ENCODE data around the gene MYO1F. TPM values are rescaled to one million over a fixed set of nuclear protein-coding genes. Genes with fewer than 3 reads are reported as not detected.

MYO1F gene
- total and polyA plus RNA-seq, 2 of the 13 experiments (the other 11 are each of a cell fraction or from before 2014, with no cell fraction given) = 0.09 to 0.13 TPM

- no peaks in the 10 kb centered on the region for H4K20me1 ChIP-seq (ENCODE audit: insufficient read depth, low read length)
- no peak for FAIRE-seq
- intact Hi-C loops (cut with micrococcal nuclease; ENCODE audit: unreplicated experiment) = no loop called here
- ChIA-PET CTCF (ENCODE audit: low intra/inter-chr PET ratio, low total read pairs) (no interaction called here), POLR2A (no interaction called here)
- TF ChIP-seq ZNF777 (CRISPR knock-in tag; IDR thresholded peaks at IDR 0.05) = no peak
- peak; percentile 57 for TF ChIP-seq JUND (CRISPR knock-in tag; IDR thresholded peaks at IDR 0.05)
- no peak for TF ChIP-seq DMAP1 (CRISPR knock-in tag; IDR thresholded peaks at IDR 0.05)
- no peak for TF ChIP-seq ZNF782 (CRISPR knock-in tag; IDR thresholded peaks at IDR 0.05; ENCODE audit: borderline replicate concordance)
- peak; percentile 89 for TF ChIP-seq FOSL2 (CRISPR knock-in tag; IDR thresholded peaks at IDR 0.05)
- no peak for TF ChIP-seq KDM6A (CRISPR knock-in tag; IDR thresholded peaks at IDR 0.05; ENCODE audit: low read depth)
- TF ChIP-seq KDM5B (CRISPR knock-in tag; IDR thresholded peaks at IDR 0.05; ENCODE audit: borderline replicate concordance) = no peak
- peak; percentile 87 for TF ChIP-seq ZFP91 (CRISPR knock-in tag; IDR thresholded peaks at IDR 0.05; ENCODE audit: borderline replicate concordance)
- TF ChIP-seq ZBTB44 (CRISPR knock-in tag; IDR thresholded peaks at IDR 0.05) = no peak
- TF ChIP-seq ZNF292 (CRISPR knock-in tag; IDR thresholded peaks at IDR 0.05; ENCODE audit: borderline replicate concordance, low read depth) = 0 out of 2 replicates have a peak, but pooled peaks have one; percentile 21
- TF ChIP-seq HDAC1 (CRISPR knock-in tag; IDR thresholded peaks at IDR 0.05) = 0 out of 2 replicates have a peak, but pooled peaks have one; percentile 27
- TF ChIP-seq ZNF362 (CRISPR knock-in tag; IDR thresholded peaks at IDR 0.05; ENCODE audit: borderline replicate concordance) = peak; percentile 91
- TF ChIP-seq ZNF616 (CRISPR knock-in tag; IDR thresholded peaks at IDR 0.05; ENCODE audit: low read depth) = no peak
- no peak for TF ChIP-seq KLF16 (CRISPR knock-in tag; IDR thresholded peaks at IDR 0.05)
- peak; percentile 87 for TF ChIP-seq ZMYM3 (CRISPR knock-in tag; IDR thresholded peaks at IDR 0.05)
- TF ChIP-seq ZMYM2 (CRISPR knock-in tag; IDR thresholded peaks at IDR 0.05) = peak; percentile 48; the same call in 1 of the 2 replicates
- TF ChIP-seq ZNF770 (CRISPR knock-in tag; IDR thresholded peaks at IDR 0.05) = 0 out of 2 replicates have a peak, but pooled peaks have one; percentile 57
- no peak for TF ChIP-seq ELF4 (CRISPR knock-in tag; IDR thresholded peaks at IDR 0.05; ENCODE audit: borderline replicate concordance)
- peak; percentile 20; the same call in 1 of the 3 replicates for ATAC-seq
- no peak overlapping the region for H3K4me2 ChIP-seq (ENCODE audit: low read depth, low read length)
- H3K4me3 ChIP-seq (replicated peaks in 1 of 3; ENCODE audit: insufficient read depth in 1 of 3, low read depth in 2 of 3, low read length in 3 of 3) = no peak overlapping the region
- H3K9me3 ChIP-seq (ENCODE audit: low read length) = no peaks in the 10 kb centered on the region
- DNase-seq (ENCODE audit: low spot score) = peak; percentile 53
- H3K4me1 ChIP-seq (ENCODE audit: insufficient read depth, low read length) = peaks cover 22% of the 10 kb centered on the region
- H3K79me2 ChIP-seq (ENCODE audit: insufficient read depth, low read length) = no peaks in the 10 kb centered on the region
- no peak overlapping the region for H2AFZ ChIP-seq (ENCODE audit: low read length)
- WGBS (ENCODE audit: low lambda C conversion rate) = 12% methylated on average over 8 of the region's 8 CpGs
- no TSS peak for BruUV-seq (replicated peaks)
- no peak overlapping the region for H3K27ac ChIP-seq (ENCODE audit: extremely low read length, insufficient read depth, low read length)
- in situ Hi-C loops (cut with HindIII; ENCODE audit: extremely low pct_ligation_motif_present, low pct_unique_long_range_greater_than_20kb) = no loop called here
- no peaks in the 10 kb centered on the region for H3K36me3 ChIP-seq (replicated peaks in 1 of 2; ENCODE audit: control insufficient read depth in 1 of 2, insufficient read depth in 2 of 2, low read length in 2 of 2)
- no peak overlapping the region for H3K9ac ChIP-seq (ENCODE audit: insufficient read depth, low read depth, low read length)
- no peaks in the 10 kb centered on the region for H3K27me3 ChIP-seq (ENCODE audit: control insufficient read depth in 1 of 2, insufficient read depth in 2 of 2, low read length in 2 of 2)
Measured at GRCh38 chr19:8618751-8619150, 41.5 kb upstream of the MYO1F start.

Measured in HepG2 (cell line).